SK-N-MC (cell line): ENCODE data around the gene CD72.

Source experiments
- DNase-seq: peaks from one replicate; pipeline ENCODE4 v3.0.0-alpha.2; 2011; ENCODE audit warnings: low read depth, low spot score
- H3K27ac ChIP-seq: fragments of 200-600 bp; sonication (generic); 2 replicates; pipeline ENCODE4 v1.5.1; 2016; ENCODE audit warnings: mixed run types
- H3K36me3 ChIP-seq: fragments of 200-600 bp; sonication (generic); 2 replicates; pipeline ENCODE4 v1.6.1; 2017; ENCODE audit warnings: antibody characterized with exemption, low read length, mixed read lengths; ENCODE audit not compliant: insufficient read depth
- H3K4me3 ChIP-seq: fragments of 200-600 bp; sonication (generic); 2 replicates; pipeline ENCODE4 v1.5.1; 2016
- H3K9ac ChIP-seq: fragments of 200-600 bp; sonication (generic); 2 replicates; pipeline ENCODE4 v1.8.0; 2017; ENCODE audit warnings: mixed run types, mixed read lengths; ENCODE audit not compliant: insufficient read length
- H3K9me3 ChIP-seq: fragments of 200-600 bp; sonication (generic); 2 replicates; pipeline ENCODE4 v1.6.1; 2017; ENCODE audit warnings: low read depth, mild to moderate bottlenecking, antibody characterized with exemption, low read length, moderate library complexity, mixed read lengths
- EZH2 ChIP-seq: fragments of 200-600 bp; sonication (generic); IDR thresholded peaks from one replicate; pipeline ENCODE4 v1.6.1; 2017; ENCODE audit warnings: antibody characterized with exemption
- FOXP2 ChIP-seq: optimal IDR thresholded peaks from 2 replicates; pipeline ENCODE3; 2011; ENCODE audit warnings: mild to moderate bottlenecking, moderate library complexity; ENCODE audit not compliant: insufficient read depth; ENCODE audit errors: extremely low read length, control extremely low read depth
- POLR2AphosphoS5 ChIP-seq: IDR thresholded peaks from 2 replicates; pipeline ENCODE4 v1.6.1; 2012; ENCODE audit warnings: mild to moderate bottlenecking, low read depth, low read length, borderline replicate concordance

The CD72 gene

GRCh38 chr9:35611230-35611797 lies 6.9 kb downstream of the CD72 start:
- peaks cover 3% of the 10 kb centered on the region; the same call in 1 of the 2 replicates for H3K36me3 ChIP-seq
- TF ChIP-seq EZH2 (no peak), FOXP2 (no peak), POLR2AphosphoS5 (no peak)
- no peak for DNase-seq
- H3K27ac ChIP-seq, result no peak overlapping the region
- no peaks in the 10 kb centered on the region for H3K9me3 ChIP-seq
- no peak overlapping the region for H3K4me3 ChIP-seq
- H3K9ac ChIP-seq, result no peak overlapping the region

DNA sequence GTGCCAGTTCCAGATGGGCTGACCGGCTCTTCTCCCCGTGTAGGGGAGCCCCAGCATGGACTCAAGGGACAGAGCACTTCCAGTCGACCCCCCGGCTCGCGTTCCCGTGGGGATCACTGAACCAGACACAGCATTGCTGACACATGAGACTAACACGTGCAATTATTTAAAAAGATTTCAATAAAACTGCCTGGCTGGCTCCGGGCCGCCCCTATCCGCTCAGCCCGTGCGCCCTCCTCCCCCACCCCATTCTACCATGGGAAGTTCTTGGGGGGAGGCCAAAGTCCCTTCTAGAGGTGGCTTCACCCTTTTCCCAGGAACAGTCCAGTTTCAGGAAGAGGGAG lies 8.4 kb downstream of the CD72 start:
- TF ChIP-seq POLR2AphosphoS5 (no peak), FOXP2 (no peak)
- no peak overlapping the region for H3K4me3 ChIP-seq
- no peaks in the 10 kb centered on the region for H3K9me3 ChIP-seq
- H3K27ac ChIP-seq, result no peak overlapping the region
- no peak for DNase-seq
- H3K9ac ChIP-seq, result no peak overlapping the region
- peaks cover 3% of the 10 kb centered on the region; the same call in 1 of the 2 replicates for H3K36me3 ChIP-seq

GRCh38 chr9:35609001-35609819 lies 9.0 kb downstream of the CD72 start:
- no peak for DNase-seq
- H3K9me3 ChIP-seq, result no peaks in the 10 kb centered on the region
- H3K9ac ChIP-seq, result no peak overlapping the region
- H3K4me3 ChIP-seq, result no peak overlapping the region
- H3K36me3 ChIP-seq, result peaks cover 3% of the 10 kb centered on the region; the same call in 1 of the 2 replicates
- TF ChIP-seq FOXP2, result no peak
- no peak for TF ChIP-seq POLR2AphosphoS5
- no peak for TF ChIP-seq EZH2
- H3K27ac ChIP-seq, result no peak overlapping the region

GRCh38 chr9:35608221-35608620 lies 10.0 kb downstream of the CD72 start:
- Histone ChIP-seq H3K9me3 (no peaks in the 10 kb centered on the region), H3K9ac (no peak overlapping the region), H3K4me3 (no peak overlapping the region), H3K36me3 (peaks cover 3% of the 10 kb centered on the region; the same call in 1 of the 2 replicates), H3K27ac (no peak overlapping the region)
- TF ChIP-seq POLR2AphosphoS5, result no peak
- no peak for TF ChIP-seq FOXP2
- TF ChIP-seq EZH2, result no peak
- no peak for DNase-seq

DNA sequence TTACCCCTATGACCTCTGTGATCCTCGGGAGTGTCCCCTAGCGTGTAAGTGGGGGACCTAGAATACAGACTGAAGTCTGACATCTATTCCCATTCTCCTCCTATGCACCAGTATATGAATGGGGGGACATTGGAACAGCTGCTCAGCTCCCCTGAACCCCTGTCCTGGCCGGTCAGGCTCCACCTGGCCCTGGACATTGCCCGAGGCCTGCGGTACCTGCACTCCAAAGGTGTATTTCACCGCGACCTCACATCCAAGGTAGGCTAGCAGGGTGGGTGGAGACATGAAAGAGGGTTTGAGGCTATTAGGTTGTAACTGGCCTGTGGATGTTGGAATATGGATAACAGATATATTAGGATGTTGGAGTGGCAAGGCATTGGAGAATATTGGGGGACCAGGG lies 11.5 kb downstream of the CD72 start:
- TF ChIP-seq POLR2AphosphoS5, result no peak
- no peak for TF ChIP-seq EZH2
- no peak for TF ChIP-seq FOXP2
- Histone ChIP-seq H3K9me3 (no peaks in the 10 kb centered on the region), H3K36me3 (peaks cover 3% of the 10 kb centered on the region; the same call in 1 of the 2 replicates), H3K4me3 (no peak overlapping the region), H3K27ac (no peak overlapping the region), H3K9ac (no peak overlapping the region)
- DNase-seq, result no peak

GRCh38 chr9:35606138-35606504 lies 12.1 kb downstream of the CD72 start:
- peak overlapping the region; percentile 82 for H3K4me3 ChIP-seq
- no peaks in the 10 kb centered on the region for H3K9me3 ChIP-seq
- peak overlapping the region; percentile 67 for H3K9ac ChIP-seq
- H3K36me3 ChIP-seq, result peaks cover 3% of the 10 kb centered on the region; the same call in 1 of the 2 replicates
- DNase-seq, result no peak
- TF ChIP-seq EZH2 (no peak), FOXP2 (no peak), POLR2AphosphoS5 (no peak)
- H3K27ac ChIP-seq, result no peak overlapping the region

DNA sequence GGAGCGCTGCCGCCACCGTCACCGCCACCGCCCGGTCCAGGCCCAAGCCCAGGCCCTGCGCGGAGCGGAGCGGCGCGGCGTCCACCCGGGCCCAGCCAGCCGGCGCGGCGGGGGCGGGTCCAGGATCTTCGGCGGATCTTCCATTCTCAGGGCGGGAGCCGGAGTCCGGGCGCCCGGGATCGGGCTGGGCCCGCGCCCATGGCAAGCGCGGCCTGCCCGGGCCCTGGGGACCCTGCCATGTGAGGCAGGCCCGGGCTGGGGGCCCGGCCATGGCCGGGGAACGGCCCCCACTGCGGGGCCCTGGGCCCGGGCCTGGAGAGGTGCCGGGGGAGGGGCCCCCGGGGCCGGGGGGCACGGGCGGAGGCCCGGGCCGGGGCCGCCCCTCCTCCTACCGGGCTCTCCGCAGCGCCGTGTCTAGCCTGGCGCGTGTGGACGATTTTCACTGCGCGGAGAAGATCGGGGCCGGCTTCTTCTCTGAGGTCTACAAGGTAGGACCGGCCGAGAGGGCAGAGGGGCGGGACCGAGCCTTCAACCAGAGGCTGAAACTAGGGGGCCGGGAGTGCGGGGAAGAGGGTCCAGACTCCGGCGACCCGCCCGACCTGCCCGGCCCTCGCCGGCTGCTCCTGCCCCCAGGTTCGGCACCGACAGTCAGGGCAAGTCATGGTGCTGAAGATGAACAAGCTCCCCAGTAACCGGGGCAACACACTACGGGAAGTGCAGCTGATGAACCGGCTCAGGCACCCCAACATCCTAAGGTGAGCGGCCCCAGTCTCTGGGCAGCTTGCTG lies 12.7 kb downstream of the CD72 start:
- no peak for DNase-seq
- Histone ChIP-seq H3K36me3 (peaks cover 3% of the 10 kb centered on the region; the same call in 1 of the 2 replicates), H3K9ac (peak overlapping the region; percentile 67), H3K4me3 (peak overlapping the region; percentile 82), H3K27ac (no peak overlapping the region), H3K9me3 (no peaks in the 10 kb centered on the region)
- TF ChIP-seq FOXP2 (no peak), EZH2 (no peak), POLR2AphosphoS5 (no peak)

DNA sequence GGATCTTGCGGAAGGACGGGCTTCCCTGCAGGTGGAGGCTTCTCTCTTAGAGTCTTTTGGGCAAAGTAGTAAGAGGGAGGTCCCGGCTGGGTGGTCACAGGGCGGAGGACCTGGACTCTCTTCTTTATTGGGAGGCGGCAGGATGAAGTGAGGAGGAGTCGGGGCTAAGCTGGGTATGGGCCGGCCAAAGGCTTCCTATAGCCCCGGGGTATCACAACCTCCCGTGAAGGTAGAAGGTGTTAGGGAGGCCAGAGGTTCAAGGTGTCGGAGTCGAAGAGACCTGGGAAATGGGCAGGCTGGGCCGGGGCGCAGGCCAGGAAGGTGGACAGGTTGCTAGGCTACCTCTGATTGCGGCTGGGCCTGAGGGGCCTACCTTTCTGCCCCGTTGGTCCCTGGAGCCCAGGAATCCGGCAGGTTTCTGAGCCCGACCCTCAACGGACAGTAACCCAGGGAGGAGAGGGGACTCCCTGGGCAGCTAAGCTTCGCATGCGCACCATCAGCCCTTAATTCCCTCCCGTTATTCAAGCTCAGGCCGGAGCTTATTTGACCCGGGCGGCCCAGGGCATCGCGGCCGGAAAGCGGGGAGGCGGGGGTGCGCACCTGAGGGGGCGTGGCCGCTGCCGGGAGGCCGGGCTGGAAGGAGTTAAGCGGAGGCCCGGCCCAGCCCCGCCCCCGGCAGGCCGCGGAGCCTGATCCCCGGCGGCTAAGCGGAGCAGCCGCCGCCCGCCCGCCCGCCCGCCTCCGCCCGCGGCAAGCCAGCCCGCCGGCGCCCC lies 13.4 kb downstream of the CD72 start, which contains the start of gene TESK1:
Gene TESK1, plus strand, starts transcription at position 685 of the 773 bp plus-strand sequence. CDS start 358 bp downstream, outside the sequence.
- H3K9ac ChIP-seq, result peak within 1 kb of the TSS; percentile 67
- H3K9me3 ChIP-seq, result no peaks in the 10 kb centered on the region
- TF ChIP-seq FOXP2 (no peak), EZH2 (no peak), POLR2AphosphoS5 (no peak)
- peak within 1 kb of the TSS; percentile 88 for H3K4me3 ChIP-seq
- no peak for DNase-seq
- peak within 1 kb of the TSS; percentile 43; the same call in 1 of the 2 replicates for H3K27ac ChIP-seq
- H3K36me3 ChIP-seq, result peaks cover 3% of the 10 kb centered on the region; the same call in 1 of the 2 replicates
